GM13977 (cell line): Measurements from ENCODE around the gene COA7.

Experiments used
- DNase-seq: peaks from one replicate; pipeline ENCODE4 v3.0.0; 2012; ENCODE audit warnings: low spot score
- CTCF ChIP-seq: IDR thresholded peaks from 2 replicates; pipeline ENCODE4 v1.5.1; 2012; ENCODE audit warnings: mild to moderate bottlenecking, control low read depth; ENCODE audit not compliant: insufficient read depth; ENCODE audit errors: extremely low read depth, missing control alignments
- in situ Hi-C: fragments of 300-500 bp; cut with MboI; formaldehyde crosslinking; loops from one replicate; pipeline ENCODE4 v1.12.0; 2022; ENCODE audit warnings: low sequenced_read_pairs, low pct_unique_long_range_greater_than_20kb, mixed read lengths, inconsistent platforms; ENCODE audit not compliant: unreplicated experiment

The COA7 gene

GRCh38 chr1:52679498-52679897 lies 18.6 kb downstream of the COA7 start:
- in situ Hi-C loops, result loop anchor here (25.0 kb wide), 1 partner anchor 542 kb away; the partner anchor contains the start of gene ZFYVE9
- no peak for DNase-seq
- no peak for TF ChIP-seq CTCF

- in situ Hi-C loops, result loop anchor here (25.0 kb wide), 1 partner anchor 542 kb away; the partner anchor contains the start of gene ZFYVE9
- no peak for TF ChIP-seq CTCF
- no peak for DNase-seq
Observed at GRCh38 chr1:52679048-52679447, 19.1 kb downstream of the COA7 start.

- in situ Hi-C loops, result loop anchor here (25.0 kb wide), 1 partner anchor 540 kb away; the partner anchor contains the start of gene ZFYVE9
Observed at GRCh38 chr1:52677076-52677806, 20.9 kb downstream of the COA7 start.

GRCh38 chr1:52676249-52676903 lies 21.8 kb downstream of the COA7 start:
- no peak for TF ChIP-seq CTCF
- in situ Hi-C loops, result loop anchor here (25.0 kb wide), 1 partner anchor 539 kb away; the partner anchor contains the start of gene ZFYVE9
- no peak for DNase-seq

More at GRCh38 chr1:52677076-52677806, 20.9 kb downstream of the COA7 start:
- DNase-seq, result no peak
- no peak for TF ChIP-seq CTCF

GRCh38 chr1:52674497-52675384 lies 23.4 kb downstream of the COA7 start:
- in situ Hi-C loops, result loop anchor here (25.0 kb wide), 1 partner anchor 537 kb away; the partner anchor contains the start of gene ZFYVE9
- no peak for TF ChIP-seq CTCF
- no peak for DNase-seq

GRCh38 chr1:52673513-52673912 lies 24.6 kb downstream of the COA7 start:
- in situ Hi-C loops, result no loop called here
- no peak for DNase-seq
- no peak for TF ChIP-seq CTCF
